Pancreas (tissue), 10 donors: ENCODE data around the gene PIKFYVE. TPM values are rescaled to one million over a fixed set of nuclear protein-coding genes. Genes with fewer than 3 reads are reported as not detected.
"Not testable (repeated sequence)": the region's sequence is repeated elsewhere in the genome, so short reads cannot be mapped to it uniquely, and the experiment has no call there.

ENCODE experiments used
- ATAC-seq, 4 donors: fragments of 200-7000 bp; cut with Tn5 transposase; one replicate each; pipeline versions ENCODE4 v1.8.0 to v1.9.1; 2020; ENCODE audit warnings: mild to moderate bottlenecking in 4 of 4, moderate library complexity in 4 of 4
- DNase-seq, 6 donors: peaks; one replicate each; pipeline ENCODE4 v3.0.0-alpha.2; 2020
- FAIRE-seq: peaks from 2 replicates; lab custom pipeline; 2012; peaks lifted over from hg19 to GRCh38; lab: Jason Lieb, UNC
- H3K27ac ChIP-seq, 4 donors: fragments of 200-600 bp; sonication (generic); 1 replicate in 3 of 4; 2 replicates in 1 of 4; pipeline versions ENCODE4 v1.5.0 to v1.8.0; 2020
- H3K27me3 ChIP-seq, 4 donors: fragments of 200-600 bp; one replicate each; pipeline ENCODE4 v1.8.0; 2021
- H3K36me3 ChIP-seq, 3 donors: fragments of 200-600 bp; sonication (generic) in 1 of 3; one replicate each; pipeline versions ENCODE4 v1.5.0 to v1.8.0; 2020 to 2021
- H3K4me1 ChIP-seq, 3 donors: fragments of 200-600 bp; one replicate each; pipeline ENCODE4 v1.8.0; 2021
- H3K4me3 ChIP-seq, 4 donors: fragments of 200-600 bp; sonication (generic) in 2 of 4; one replicate each; pipeline versions ENCODE4 v1.5.0 to v1.8.0; 2020 to 2021
- H3K9me3 ChIP-seq, 4 donors: fragments of 200-600 bp; one replicate each; pipeline ENCODE4 v1.8.0; 2021
- WGBS, 2 donors: extraction: QIAGEN DNeasy Blood & Tissue Kit; methylation state at CpG; one replicate each; pipeline ENCODE4 v1.1.7; 2013; 5-methylcytosine and 5-hydroxymethylcytosine counted together
- intact Hi-C, 3 donors: fragments of 100-400 bp; cut with DNase I; formaldehyde crosslinking; loops; one replicate each; pipeline versions ENCODE4 v1.11.1 to v1.14.2; 2022
- polyA plus RNA-seq, 2 donors: library from polyadenylated mRNA; stranded (reverse); fragments of 200-250 nt; gene quantifications; one replicate each; pipeline ENCODE4 v1.2.3, GENCODE V29; 2013
- total RNA-seq, 6 donors: library from RNA; stranded (reverse); fragmentation: NEBNext Ultra II Directional in 4 of 6; extraction: Animal tissue kit (Norgen Biotek cat#: 25700) in 4 of 6; gene quantifications; one replicate each; pipeline versions ENCODE4 v1.2.1 to v1.2.4, GENCODE V29; 2021 to 2023
- TF ChIP-seq, protein P1 (sequence below), 4 donors: fragments of 200-600 bp; sonication (generic) in 3 of 4; IDR thresholded peaks; one replicate each; pipeline versions ENCODE4 v1.5.0 to v1.8.0; 2021; ENCODE audit warnings: antibody characterized with exemption in 4 of 4
- donor health status: healthy with polysubstance abuse.
- donor health status: DM: no; HTN: no; CAD: no; lungs with moderate emphysema.
- donor health status: DM: no; HTN: no; CAD: no.
- donor health status: control.
- donor health status: control.
- donor health status: Bipolar disorder and iron deficiency.
- donor health status: DM: yes; HTN: yes; CAD: no.
- donor health status: DM: no; HTN: no; CAD: no.
- donor health status: DM: no; HTN: no; CAD: no.
- donor health status: DM: yes; HTN: yes; CAD: no.

PIKFYVE gene, protein sequence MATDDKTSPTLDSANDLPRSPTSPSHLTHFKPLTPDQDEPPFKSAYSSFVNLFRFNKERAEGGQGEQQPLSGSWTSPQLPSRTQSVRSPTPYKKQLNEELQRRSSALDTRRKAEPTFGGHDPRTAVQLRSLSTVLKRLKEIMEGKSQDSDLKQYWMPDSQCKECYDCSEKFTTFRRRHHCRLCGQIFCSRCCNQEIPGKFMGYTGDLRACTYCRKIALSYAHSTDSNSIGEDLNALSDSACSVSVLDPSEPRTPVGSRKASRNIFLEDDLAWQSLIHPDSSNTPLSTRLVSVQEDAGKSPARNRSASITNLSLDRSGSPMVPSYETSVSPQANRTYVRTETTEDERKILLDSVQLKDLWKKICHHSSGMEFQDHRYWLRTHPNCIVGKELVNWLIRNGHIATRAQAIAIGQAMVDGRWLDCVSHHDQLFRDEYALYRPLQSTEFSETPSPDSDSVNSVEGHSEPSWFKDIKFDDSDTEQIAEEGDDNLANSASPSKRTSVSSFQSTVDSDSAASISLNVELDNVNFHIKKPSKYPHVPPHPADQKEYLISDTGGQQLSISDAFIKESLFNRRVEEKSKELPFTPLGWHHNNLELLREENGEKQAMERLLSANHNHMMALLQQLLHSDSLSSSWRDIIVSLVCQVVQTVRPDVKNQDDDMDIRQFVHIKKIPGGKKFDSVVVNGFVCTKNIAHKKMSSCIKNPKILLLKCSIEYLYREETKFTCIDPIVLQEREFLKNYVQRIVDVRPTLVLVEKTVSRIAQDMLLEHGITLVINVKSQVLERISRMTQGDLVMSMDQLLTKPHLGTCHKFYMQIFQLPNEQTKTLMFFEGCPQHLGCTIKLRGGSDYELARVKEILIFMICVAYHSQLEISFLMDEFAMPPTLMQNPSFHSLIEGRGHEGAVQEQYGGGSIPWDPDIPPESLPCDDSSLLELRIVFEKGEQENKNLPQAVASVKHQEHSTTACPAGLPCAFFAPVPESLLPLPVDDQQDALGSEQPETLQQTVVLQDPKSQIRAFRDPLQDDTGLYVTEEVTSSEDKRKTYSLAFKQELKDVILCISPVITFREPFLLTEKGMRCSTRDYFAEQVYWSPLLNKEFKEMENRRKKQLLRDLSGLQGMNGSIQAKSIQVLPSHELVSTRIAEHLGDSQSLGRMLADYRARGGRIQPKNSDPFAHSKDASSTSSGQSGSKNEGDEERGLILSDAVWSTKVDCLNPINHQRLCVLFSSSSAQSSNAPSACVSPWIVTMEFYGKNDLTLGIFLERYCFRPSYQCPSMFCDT (N-terminal part only)
- total RNA-seq (10 to 100 TPM; 11.5 to 16.1 (median 14.2) TPM), polyA plus RNA-seq (1 to 10 TPM; 6.0 to 7.3 TPM)

DNA sequence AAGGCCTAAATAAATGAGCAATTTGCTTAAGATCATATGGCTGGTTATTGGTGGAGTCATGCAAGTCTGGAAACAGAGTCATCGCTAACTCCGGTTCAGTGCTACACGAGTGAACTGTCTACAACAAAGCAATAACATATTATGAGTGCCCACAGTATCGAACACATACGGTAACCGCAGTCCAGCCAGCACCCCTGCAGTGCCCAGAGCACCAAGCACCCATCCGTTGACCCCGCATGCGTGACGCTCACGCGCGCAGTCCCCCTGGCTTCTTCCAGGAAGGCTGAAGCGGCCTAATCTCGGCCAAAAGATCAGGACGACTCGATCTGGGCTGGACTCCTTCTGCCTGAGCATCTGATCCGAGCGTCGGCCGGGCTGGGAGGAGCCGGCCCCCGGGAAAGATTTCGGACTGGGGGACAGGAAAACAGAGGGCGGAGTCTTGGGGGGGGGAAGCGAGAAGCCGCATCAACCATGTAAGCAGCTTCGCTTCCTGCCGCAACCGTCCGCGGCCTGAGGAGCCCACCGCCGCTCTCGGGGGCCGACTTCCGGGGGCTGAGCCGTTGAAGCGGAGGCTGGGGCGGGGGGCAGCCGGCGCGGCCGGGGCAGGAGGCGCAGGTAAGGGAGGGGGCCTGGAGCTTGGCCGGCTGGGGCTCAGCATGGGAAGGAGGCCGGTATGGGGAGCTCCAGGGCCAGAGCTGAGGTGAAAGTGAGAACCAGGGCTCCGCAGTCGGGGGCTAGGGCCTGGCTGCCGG is at the start of gene PIKFYVE:
PIKFYVE (plus strand) TSS at position 455 of the 752 bp plus-strand sequence. CDS start 5,265 bp downstream, outside the sequence.
- peak; percentile 86 for FAIRE-seq
- Histone ChIP-seq H3K27me3 (no peaks in the 10 kb centered on the region), H3K36me3 (no peaks in the 10 kb centered on the region), H3K9me3 (no peaks in the 10 kb centered on the region), H3K4me3 (peak within 1 kb of the TSS; percentile 62 to 92 (median 84)), H3K27ac (peak within 1 kb of the TSS; percentile 62 to 93 (median 84)), H3K4me1 (peaks cover 3 to 24% (median 15%) of the 10 kb centered on the region in 3 donors)
- WGBS, 2 donors, result 0 to 1% methylated on average over 50 of the region's 50 CpGs
- intact Hi-C loops, result no loop called here
- peak; percentile 90 to 96 (median 94) for DNase-seq
- TF ChIP-seq, protein P1, sequence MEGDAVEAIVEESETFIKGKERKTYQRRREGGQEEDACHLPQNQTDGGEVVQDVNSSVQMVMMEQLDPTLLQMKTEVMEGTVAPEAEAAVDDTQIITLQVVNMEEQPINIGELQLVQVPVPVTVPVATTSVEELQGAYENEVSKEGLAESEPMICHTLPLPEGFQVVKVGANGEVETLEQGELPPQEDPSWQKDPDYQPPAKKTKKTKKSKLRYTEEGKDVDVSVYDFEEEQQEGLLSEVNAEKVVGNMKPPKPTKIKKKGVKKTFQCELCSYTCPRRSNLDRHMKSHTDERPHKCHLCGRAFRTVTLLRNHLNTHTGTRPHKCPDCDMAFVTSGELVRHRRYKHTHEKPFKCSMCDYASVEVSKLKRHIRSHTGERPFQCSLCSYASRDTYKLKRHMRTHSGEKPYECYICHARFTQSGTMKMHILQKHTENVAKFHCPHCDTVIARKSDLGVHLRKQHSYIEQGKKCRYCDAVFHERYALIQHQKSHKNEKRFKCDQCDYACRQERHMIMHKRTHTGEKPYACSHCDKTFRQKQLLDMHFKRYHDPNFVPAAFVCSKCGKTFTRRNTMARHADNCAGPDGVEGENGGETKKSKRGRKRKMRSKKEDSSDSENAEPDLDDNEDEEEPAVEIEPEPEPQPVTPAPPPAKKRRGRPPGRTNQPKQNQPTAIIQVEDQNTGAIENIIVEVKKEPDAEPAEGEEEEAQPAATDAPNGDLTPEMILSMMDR (IDR thresholded peaks at IDR 0.05), result no peak
- ATAC-seq, result peak; percentile 96 to 98 (median 98)

DNA sequence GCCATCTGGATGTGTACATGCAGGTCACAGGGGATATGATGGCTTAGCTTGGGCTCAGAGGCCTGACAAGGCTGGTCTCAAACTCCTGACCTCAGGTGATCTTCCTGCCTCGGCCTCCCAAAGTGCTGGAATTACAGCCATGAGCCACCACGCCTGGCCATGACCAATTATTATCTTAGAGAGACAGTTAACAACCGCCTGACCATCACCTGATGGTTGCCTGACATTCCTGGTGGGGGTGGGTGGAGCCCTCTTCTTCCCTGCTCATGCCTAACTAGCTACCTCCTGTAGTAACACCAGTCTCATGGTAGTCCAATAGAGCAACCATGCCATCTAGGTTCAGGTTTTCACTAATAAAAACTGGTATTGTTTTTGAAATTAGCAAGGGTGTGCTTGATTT is 44.2 kb upstream of the PIKFYVE start:
- H3K27me3 ChIP-seq, H3K4me1 ChIP-seq, H3K9me3 ChIP-seq, H3K27ac ChIP-seq, H3K36me3 ChIP-seq, ATAC-seq, FAIRE-seq, intact Hi-C loops, DNase-seq, H3K4me3 ChIP-seq: not testable (repeated sequence)
- WGBS, 2 donors, result 80 to 87% methylated on average over 3 of the region's 3 CpGs

DNA sequence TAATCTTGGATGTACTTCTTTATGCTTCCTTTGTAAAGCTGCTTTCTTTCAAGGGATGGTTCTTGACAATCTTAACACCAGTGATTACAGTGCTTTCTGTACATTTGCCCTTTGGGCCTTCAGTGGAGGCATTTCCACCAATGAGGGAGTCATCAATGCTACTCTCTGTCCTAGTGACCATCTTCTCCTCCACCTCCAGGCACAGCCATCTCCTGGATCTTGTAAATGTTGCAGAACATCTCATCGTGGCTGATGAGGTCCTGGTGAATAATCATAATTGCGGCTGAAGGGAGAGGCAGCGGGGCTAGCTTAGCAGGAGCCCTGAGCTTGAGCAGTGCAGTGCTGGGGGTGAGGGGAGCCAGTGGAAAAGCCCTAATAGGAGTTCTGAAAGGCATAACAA is 43.7 kb upstream of the PIKFYVE start:
- no peak overlapping the region for H3K4me3 ChIP-seq
- TF ChIP-seq, protein P1 (IDR thresholded peaks at IDR 0.05), result no peak
- H3K9me3 ChIP-seq, result no peaks in the 10 kb centered on the region
- no peak overlapping the region for H3K27ac ChIP-seq
- no peak for ATAC-seq
- H3K4me1 ChIP-seq, result no peaks in the 10 kb centered on the region
- H3K27me3 ChIP-seq, result no peaks in the 10 kb centered on the region
- FAIRE-seq, result no peak
- no peaks in the 10 kb centered on the region for H3K36me3 ChIP-seq
- no peak for DNase-seq
- intact Hi-C loops, result no loop called here
- WGBS, 2 donors, result 85 to 87% methylated on average over 3 of the region's 3 CpGs

DNA sequence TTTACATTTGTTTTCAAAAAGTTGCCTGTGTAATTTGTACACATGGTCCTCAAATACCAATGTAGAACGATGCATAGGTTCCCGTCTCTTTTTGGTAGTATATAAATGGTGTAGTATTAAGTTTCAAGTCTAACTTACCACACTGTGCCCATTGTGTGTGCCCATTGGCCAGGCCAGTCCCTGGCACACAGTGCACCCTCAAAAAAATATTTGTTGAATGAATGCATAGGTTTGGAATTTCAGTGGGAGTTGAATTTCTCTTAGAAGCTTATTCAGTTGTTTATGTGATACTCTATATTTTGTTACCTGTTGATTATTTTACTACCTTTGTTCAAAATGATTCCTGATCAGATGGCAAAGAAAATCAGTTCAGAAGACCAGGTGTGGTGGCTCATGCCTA is 41.3 kb upstream of the PIKFYVE start:
- no peaks in the 10 kb centered on the region for H3K4me1 ChIP-seq
- no peak for FAIRE-seq
- ATAC-seq, result no peak

More for the DNA sequence above, 41.3 kb upstream of the PIKFYVE start:
- TF ChIP-seq, protein P1 (IDR thresholded peaks at IDR 0.05), result no peak
- no peaks in the 10 kb centered on the region for H3K27me3 ChIP-seq
- intact Hi-C loops, result no loop called here
- H3K36me3 ChIP-seq, result no peaks in the 10 kb centered on the region
- WGBS, 2 donors, result 90 to 95% methylated on average over 2 of the region's 2 CpGs
- H3K4me3 ChIP-seq, result no peak overlapping the region
- H3K27ac ChIP-seq, result no peak overlapping the region
- no peaks in the 10 kb centered on the region for H3K9me3 ChIP-seq
- DNase-seq, result no peak
